Raji (cell line): ENCODE measurements around the gene RASGRF2.

Source experiments
- POLR2A ChIP-seq: IDR thresholded peaks from 2 replicates; pipeline ENCODE4 v1.6.1; 2011; ENCODE audit warnings: low read depth, low read length, control low read depth; ENCODE audit not compliant: insufficient read depth

Gene RASGRF2

DNA sequence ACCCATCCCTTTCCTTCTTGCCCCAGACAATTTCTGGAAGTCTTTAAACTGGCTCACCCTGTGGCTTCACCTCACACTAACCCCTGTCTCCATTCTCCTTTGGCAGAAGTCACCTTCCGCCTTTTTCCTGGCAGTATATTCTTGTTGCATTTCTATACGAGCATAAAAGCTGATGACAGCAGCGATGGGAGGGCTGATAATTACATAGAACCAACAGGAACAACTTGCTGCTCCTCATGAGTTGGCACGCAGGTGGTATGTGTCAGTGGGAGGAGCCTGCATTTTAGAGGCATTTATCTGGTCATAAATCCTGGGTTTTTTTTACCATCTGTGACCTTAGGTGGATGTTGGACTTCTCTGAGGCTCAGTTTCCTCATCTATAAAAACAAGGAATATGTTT is 211.6 kb downstream of the RASGRF2 start:
- no peak for TF ChIP-seq POLR2A

DNA sequence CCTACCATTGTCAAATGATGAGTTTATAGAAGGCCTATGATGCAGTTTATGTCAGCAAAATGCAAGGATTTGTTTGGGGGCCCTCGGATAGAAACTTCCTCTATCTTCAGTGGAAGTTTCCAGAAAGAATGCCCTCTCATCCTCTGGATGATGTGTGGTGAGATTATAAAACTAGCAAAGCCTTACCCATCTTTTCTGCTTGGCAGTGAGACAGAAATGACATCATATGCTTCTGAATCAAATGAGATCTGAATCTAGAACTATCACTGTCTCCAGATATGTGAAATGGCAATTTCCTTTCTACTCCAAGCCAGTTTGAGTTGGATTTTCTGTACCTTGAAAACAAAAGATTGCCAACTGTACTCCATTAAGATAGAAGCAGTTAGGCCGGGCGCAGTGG is 212.5 kb downstream of the RASGRF2 start:
- no peak for TF ChIP-seq POLR2A

DNA sequence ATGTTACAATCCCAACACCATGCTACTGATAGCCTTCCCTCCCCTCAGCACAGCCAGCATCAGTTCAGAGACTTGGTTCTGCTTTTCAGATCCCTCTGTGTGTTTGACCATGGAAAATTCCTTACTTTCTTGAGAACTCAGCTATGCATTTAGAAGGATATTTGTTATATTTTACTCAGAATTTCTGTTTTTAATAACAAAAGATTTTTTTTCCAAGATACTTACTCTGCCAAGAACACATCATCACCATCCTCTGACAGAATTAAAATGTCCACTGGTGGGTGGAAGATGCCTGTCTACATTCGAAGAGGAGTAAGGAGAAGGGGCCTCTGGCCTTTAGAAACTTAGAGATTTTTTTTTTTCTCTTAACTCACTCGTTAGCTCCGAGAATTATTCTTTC is 216.9 kb downstream of the RASGRF2 start:
- no peak for TF ChIP-seq POLR2A

- TF ChIP-seq POLR2A, result no peak
Measured at GRCh38 chr5:81179959-81180358, 219.8 kb downstream of the RASGRF2 start.

- TF ChIP-seq POLR2A, result no peak
Measured at GRCh38 chr5:81180780-81181460, 220.8 kb downstream of the RASGRF2 start.

GRCh38 chr5:81181576-81182316 is 221.6 kb downstream of the RASGRF2 start:
- no peak for TF ChIP-seq POLR2A

- no peak for TF ChIP-seq POLR2A
Measured at GRCh38 chr5:81182396-81183390, 222.5 kb downstream of the RASGRF2 start.

DNA sequence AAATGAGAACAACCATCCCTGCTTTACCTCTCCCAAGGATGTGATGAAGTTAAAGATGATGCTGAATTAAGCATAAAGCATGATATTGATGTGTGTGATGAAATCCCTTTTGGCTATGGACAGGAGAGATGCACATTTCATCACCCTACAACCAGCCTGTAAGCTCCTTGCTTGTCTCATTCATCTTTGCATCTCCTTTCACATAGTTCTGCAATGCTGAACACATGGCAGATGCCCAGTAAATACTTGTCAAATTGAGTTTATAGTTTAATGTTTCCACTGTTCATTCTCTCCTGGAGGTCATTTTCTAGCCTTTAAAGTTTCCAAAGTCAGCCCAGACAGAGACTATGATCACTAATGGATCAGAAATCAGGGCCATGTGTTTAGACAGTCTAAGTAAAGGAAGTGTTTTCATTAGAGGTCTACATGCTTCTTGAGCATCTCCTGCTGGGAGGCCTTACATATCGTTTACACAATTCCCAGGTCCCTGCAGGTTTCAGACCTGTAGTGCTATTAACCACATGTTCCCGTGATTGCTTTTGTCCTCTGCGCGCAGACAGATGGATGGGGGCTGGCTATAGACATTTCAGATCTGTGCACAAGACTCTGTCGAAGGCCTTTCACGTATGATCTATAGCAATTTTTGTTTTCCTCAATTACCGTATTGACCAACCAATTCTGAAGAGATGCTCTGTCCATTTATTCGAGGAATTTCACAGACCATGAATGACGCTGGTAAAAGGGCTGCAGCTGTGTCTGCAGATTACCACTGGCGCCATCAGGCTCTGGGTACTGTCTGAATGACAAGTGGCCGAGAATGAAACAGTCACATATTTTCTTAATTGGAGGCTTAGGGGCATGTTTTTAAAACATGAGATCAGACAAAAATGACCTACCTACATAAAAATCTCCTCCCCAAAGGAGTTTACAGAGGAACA is 223.9 kb downstream of the RASGRF2 start:
- no peak for TF ChIP-seq POLR2A

DNA sequence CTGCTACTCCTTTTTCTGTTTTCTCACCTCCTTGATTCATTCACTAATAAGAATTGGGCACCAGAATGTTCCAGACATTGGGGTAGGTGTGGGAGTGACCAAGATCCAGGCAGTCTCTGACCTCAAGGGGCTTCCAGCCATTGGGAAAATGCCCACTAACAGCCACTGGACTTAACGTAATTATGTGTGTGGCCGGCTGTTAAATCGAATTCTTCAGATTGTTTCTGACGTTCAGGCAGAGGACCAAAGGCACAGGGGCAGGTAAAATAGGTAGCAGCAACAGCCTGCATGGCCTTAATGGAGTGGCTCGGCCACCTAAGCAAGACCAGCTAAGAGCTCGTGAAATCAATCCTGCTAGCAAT is 224.6 kb downstream of the RASGRF2 start:
- no peak for TF ChIP-seq POLR2A

- no peak for TF ChIP-seq POLR2A
Measured at GRCh38 chr5:81187885-81188284, 227.7 kb downstream of the RASGRF2 start.

DNA sequence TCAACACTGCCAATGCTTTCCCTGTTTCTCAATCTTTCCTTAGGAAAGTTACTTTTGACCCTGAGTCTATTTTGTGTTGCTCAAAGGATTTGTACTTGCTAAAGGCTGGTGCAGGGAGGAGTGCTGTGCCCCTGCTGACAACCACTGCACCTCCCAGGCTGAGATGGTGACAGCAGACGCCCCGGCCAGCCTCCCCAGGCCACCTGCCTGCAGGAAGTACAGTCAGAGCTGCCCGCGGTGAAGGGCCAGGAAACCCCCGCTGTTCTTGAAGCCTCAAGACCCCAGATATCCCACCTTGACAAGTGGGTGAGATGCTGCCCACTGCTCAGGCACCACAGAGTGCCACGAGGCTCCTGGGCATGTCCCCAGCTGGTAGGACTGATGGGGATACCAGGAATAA is 228.8 kb downstream of the RASGRF2 start:
- no peak for TF ChIP-seq POLR2A

- no peak for TF ChIP-seq POLR2A
Measured at GRCh38 chr5:81189875-81190498, 229.8 kb downstream of the RASGRF2 start.

DNA sequence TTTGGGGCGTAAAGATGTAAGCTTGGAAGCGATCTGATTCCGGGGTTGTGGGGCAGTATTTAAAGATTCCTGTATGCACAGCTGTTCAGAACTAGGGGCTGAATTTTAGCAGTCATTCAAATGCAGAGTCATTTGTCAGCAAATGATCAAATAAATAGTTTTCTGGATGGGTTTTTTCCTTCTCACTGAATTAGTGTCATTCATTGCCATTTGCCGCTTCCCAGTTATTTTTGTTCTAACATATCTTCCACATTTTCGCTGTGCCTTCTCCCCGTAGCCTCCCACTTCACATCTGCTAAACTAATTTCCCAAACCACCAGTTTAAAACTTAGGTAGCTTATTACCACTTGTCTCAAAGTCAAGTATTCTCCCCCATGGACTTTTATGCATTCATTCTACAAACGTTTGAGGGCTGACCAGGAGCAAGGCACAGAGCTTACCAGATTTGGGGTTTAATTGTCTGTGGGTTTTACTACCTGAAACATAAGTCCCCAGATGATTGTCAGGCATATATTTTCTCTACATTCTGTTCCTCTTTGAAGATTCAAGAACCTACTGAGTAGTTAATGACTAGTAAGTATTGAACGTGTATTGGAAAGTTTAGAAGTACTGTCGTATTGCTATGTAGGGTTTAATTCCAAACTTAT is 231.7 kb downstream of the RASGRF2 start:
- no peak for TF ChIP-seq POLR2A

- TF ChIP-seq POLR2A, result no peak
Measured at GRCh38 chr5:81192373-81192750, 232.2 kb downstream of the RASGRF2 start.
